Heart right ventricle (tissue), 16 donors: Measurements from ENCODE around the gene CKAP2L. TPM values are rescaled to one million over a fixed set of nuclear protein-coding genes. Genes with fewer than 3 reads are reported as not detected.

Experiments
- ATAC-seq, 8 donors: fragments of 200-7000 bp; cut with Tn5 transposase; one replicate each; pipeline ENCODE4 v1.9.1; 2020; ENCODE audit warnings: mild to moderate bottlenecking in 8 of 8, moderate library complexity in 8 of 8, moderate number of reproducible peaks in 1 of 8
- DNase-seq, 2 donors: peaks; one replicate each; pipeline ENCODE4 v3.0.0-alpha.2; 2020
- H3K27ac ChIP-seq, 10 donors: fragments of 200-600 bp; sonication (generic) in 2 of 10; one replicate each; pipeline versions ENCODE4 v1.5.0 to v1.8.0; 2020 to 2022; ENCODE audit warnings: mild to moderate bottlenecking in 3 of 10
- H3K27me3 ChIP-seq, 7 donors: fragments of 200-600 bp; one replicate each; pipeline ENCODE4 v1.8.0; 2021 to 2022; ENCODE audit warnings: mild to moderate bottlenecking in 2 of 7
- H3K36me3 ChIP-seq, 9 donors: fragments of 200-600 bp; sonication (generic) in 1 of 9; one replicate each; pipeline versions ENCODE4 v1.5.0 to v1.8.0; 2020 to 2022; ENCODE audit warnings: mild to moderate bottlenecking in 2 of 9
- H3K4me1 ChIP-seq, 9 donors: fragments of 200-600 bp; sonication (generic) in 1 of 9; one replicate each; pipeline versions ENCODE4 v1.5.0 to v1.8.0; 2020 to 2022; ENCODE audit warnings: mild to moderate bottlenecking in 4 of 9
- H3K4me3 ChIP-seq, 10 donors: fragments of 200-600 bp; sonication (generic) in 2 of 10; one replicate each; pipeline versions ENCODE4 v1.5.0 to v1.8.0; 2020 to 2022; ENCODE audit warnings: mild to moderate bottlenecking in 7 of 10, moderate library complexity in 2 of 10
- H3K9me3 ChIP-seq, 11 donors: fragments of 200-600 bp in 10 of 11; sonication (generic) in 2 of 11; one replicate each; pipeline versions ENCODE4 v1.5.0 to v1.8.0; 2013 to 2022; ENCODE audit warnings: mild to moderate bottlenecking in 2 of 11, control low read depth in 1 of 11, moderate library complexity in 1 of 11
- CTCF ChIP-seq, 9 donors: fragments of 200-600 bp; sonication (generic) in 2 of 9; IDR thresholded peaks; one replicate each; pipeline versions ENCODE4 v1.5.0 to v1.8.0; 2021 to 2022; ENCODE audit warnings: antibody characterized with exemption in 9 of 9, mild to moderate bottlenecking in 5 of 9, moderate library complexity in 1 of 9
- WGBS, 2 donors: extraction: QIAGEN DNeasy Blood & Tissue Kit; methylation state at CpG; one replicate each; pipeline ENCODE4 v1.1.7; 2013; ENCODE audit warnings: inconsistent platforms in 1 of 2; 5-methylcytosine and 5-hydroxymethylcytosine counted together
- intact Hi-C, 10 donors: fragments of 100-400 bp; cut with DNase I; formaldehyde crosslinking; loops; one replicate each; pipeline versions ENCODE4 v1.11.1 to v1.14.2; 2022
- polyA plus RNA-seq, 2 donors: library from polyadenylated mRNA; stranded (reverse); fragments of 200-250 nt; gene quantifications; one replicate each; pipeline ENCODE4 v1.2.3, GENCODE V29; 2013
- total RNA-seq, 10 donors: library from RNA; stranded (reverse); fragmentation: NEBNext Ultra II Directional in 3 of 10; extraction: Animal tissue kit (Norgen Biotek cat#: 25700) in 3 of 10; gene quantifications; one replicate each; pipeline versions ENCODE4 v1.2.1 to v1.2.4, GENCODE V29; 2021 to 2023
- donor health status: Arrhythmogenic right ventricular cardiomyopathy.
- donor health status: ischemic (EF 13 %, LVEDD 7.1; RV severe dilation, severe dysfunction).
- donor health status: healthy with polysubstance abuse.
- donor health status: DM: no; HTN: yes; CAD: no.
- donor health status: DM: no; HTN: no; CAD: no.
- donor health status: ischemic (EF 25% LVEDD 6.9; RV normal size, moderate dysfunction).
- donor health status: ischemic (EF 25% LVEDD 5.7; RV mildly dilated, moderate dysfunction).
- donor health status: healthy.
- donor health status: DM: yes; HTN: yes; CAD: no.
- donor health status: Ischemic cardiomyopathy.
- donor health status: ischemic (EF 35%, LVEDD 5.7; RV mildly dilated, moderate dysfunction).
- donor health status: nonischemic (EF 11% LVEDD 7.7; RV severe dilation, severe dysfunction).
- donor health status: DM: yes; HTN: yes; CAD: no.
- donor health status: PGD.
- donor health status: ischemic (EF 29% LVEDD 5.4; RV normal size, mild dysfunction).
- donor health status: nonischemic (EF 23%, LVEDD 6.1; RV moderate dilation, normal function).

The CKAP2L gene
- total and polyA plus RNA-seq, 12 donors: 0.03 to 1.8 (median 0.44) TPM; not detected in 5

GRCh38 chr2:112794131-112794733 is 29.8 kb upstream of the CKAP2L start:
- Histone ChIP-seq H3K4me1 (peaks cover 0 to 27% (median 0%) of the 10 kb centered on the region in 9 donors), H3K27ac (peak overlapping the region in 1 of 10 donors; percentile 76), H3K36me3 (no peaks in the 10 kb centered on the region), H3K27me3 (peaks cover 0 to 6% (median 0%) of the 10 kb centered on the region in 7 donors), H3K9me3 (no peaks in the 10 kb centered on the region), H3K4me3 (no peak overlapping the region)
- ATAC-seq: peak in 5 of 8 donors; percentile 25 to 76 (median 54)
- no peak for TF ChIP-seq CTCF (IDR thresholded peaks at IDR 0.05)
- DNase-seq: no peak
- WGBS, 2 donors: 56 to 62% methylated on average over 5 of the region's 5 CpGs
- intact Hi-C loops: no loop called here

GRCh38 chr2:112793449-112793978 is 29.1 kb upstream of the CKAP2L start:
- no peak overlapping the region for H3K4me3 ChIP-seq
- TF ChIP-seq CTCF (IDR thresholded peaks at IDR 0.05): no peak
- H3K27me3 ChIP-seq: peaks cover 0 to 6% (median 0%) of the 10 kb centered on the region in 7 donors
- intact Hi-C loops: no loop called here
- H3K36me3 ChIP-seq: no peaks in the 10 kb centered on the region
- DNase-seq (no peak), ATAC-seq (peak in 5 of 8 donors; percentile 29 to 50 (median 33))
- WGBS, 2 donors: 65 to 76% methylated on average over 3 of the region's 3 CpGs
- peak overlapping the region in 1 of 10 donors; percentile 76 for H3K27ac ChIP-seq
- no peaks in the 10 kb centered on the region for H3K9me3 ChIP-seq
- peaks cover 0 to 33% (median 0%) of the 10 kb centered on the region in 9 donors for H3K4me1 ChIP-seq

- Histone ChIP-seq H3K36me3 (no peaks in the 10 kb centered on the region), H3K9me3 (no peaks in the 10 kb centered on the region), H3K4me1 (peaks cover 0 to 43% (median 3%) of the 10 kb centered on the region in 9 donors), H3K27me3 (peaks cover 0 to 5% (median 0%) of the 10 kb centered on the region in 7 donors), H3K4me3 (no peak overlapping the region), H3K27ac (peak overlapping the region in 1 of 10 donors; percentile 76)
- TF ChIP-seq CTCF (IDR thresholded peaks at IDR 0.05): no peak
- DNase-seq: no peak
- 83 to 90% methylated on average over 5 of the region's 5 CpGs for WGBS, 2 donors
- intact Hi-C loops: no loop called here
- ATAC-seq: no peak
Measured at GRCh38 chr2:112792419-112792818, 28.0 kb upstream of the CKAP2L start.

DNA sequence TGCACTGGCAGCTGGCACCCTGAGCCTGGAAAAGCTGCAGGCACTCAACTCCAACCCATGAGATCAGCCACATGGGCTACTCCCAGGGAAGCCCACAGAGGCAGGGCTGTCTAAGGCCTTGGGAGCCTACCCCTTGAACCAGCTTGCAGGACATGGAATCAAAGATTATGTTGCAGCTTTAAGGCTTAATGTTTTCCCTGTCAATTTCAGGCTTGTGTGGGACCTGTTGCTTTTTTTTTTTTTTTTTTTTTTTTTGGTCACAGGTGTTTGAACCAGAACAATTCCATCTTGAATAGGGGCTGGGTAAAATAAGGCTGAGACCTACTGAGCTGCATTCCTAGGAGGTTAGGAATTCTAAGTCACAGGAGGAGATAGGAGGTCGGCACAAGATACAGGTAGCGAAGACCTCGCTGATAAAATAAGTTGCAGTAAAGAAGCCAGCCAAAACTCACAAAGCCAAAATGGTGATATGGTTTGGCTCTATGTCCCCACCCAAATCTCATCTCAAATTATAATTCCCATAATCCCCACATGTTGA is 27.4 kb upstream of the CKAP2L start:
- no peaks in the 10 kb centered on the region for H3K9me3 ChIP-seq
- H3K4me3 ChIP-seq: no peak overlapping the region
- DNase-seq: no peak
- no peak overlapping the region for H3K27ac ChIP-seq
- WGBS, 2 donors: 89 to 90% methylated on average over 3 of the region's 3 CpGs
- H3K36me3 ChIP-seq: no peaks in the 10 kb centered on the region
- no peak for TF ChIP-seq CTCF (IDR thresholded peaks at IDR 0.05)
- H3K27me3 ChIP-seq: peaks cover 0 to 3% (median 0%) of the 10 kb centered on the region in 7 donors
- intact Hi-C loops: no loop called here
- peaks cover 0 to 43% (median 3%) of the 10 kb centered on the region in 9 donors for H3K4me1 ChIP-seq
- ATAC-seq: no peak
